H1 (cell line): ENCODE data around the gene SLC35D2.
"Not testable (repeated sequence)": the region's sequence is repeated elsewhere in the genome, so short reads cannot be mapped to it uniquely, and the experiment has no call there.

ENCODE experiments used
- CHD2 ChIP-seq: IDR thresholded peaks from 2 replicates; pipeline ENCODE4 v1.6.1; 2012; ENCODE audit warnings: low read length, improper control_type of control experiment
- EGR1 ChIP-seq: IDR thresholded peaks from 2 replicates; pipeline ENCODE4 v1.6.1; 2011; ENCODE audit warnings: low read depth, low read length, borderline replicate concordance
- EZH2 ChIP-seq: fragments of 200-600 bp; sonication (generic); IDR thresholded peaks from 2 replicates; pipeline ENCODE4 v1.7.1; 2012; ENCODE audit warnings: low read depth, mild to moderate bottlenecking, moderate library complexity, low read length, inconsistent platforms; ENCODE audit not compliant: severe bottlenecking
- GTF2F1 ChIP-seq: IDR thresholded peaks from 2 replicates; pipeline ENCODE4 v1.6.1; 2012; ENCODE audit warnings: low read depth, low read length, improper control_type of control experiment, borderline replicate concordance
- HDAC2 ChIP-seq, 2 experiments: fragments of 300-600 bp in 1 of 2; sonication (generic) in 1 of 2; IDR thresholded peaks; 2 replicates each; pipeline ENCODE4 v1.6.1; 2011 to 2012; ENCODE audit warnings: low read depth in 2 of 2, low read length in 2 of 2, mild to moderate bottlenecking in 2 of 2, moderate library complexity in 2 of 2, borderline replicate concordance in 1 of 2, inconsistent platforms in 1 of 2
- POLR2A ChIP-seq, 2 experiments: IDR thresholded peaks; 1 replicate in 1 of 2; 2 replicates in 1 of 2; pipeline ENCODE4 v1.6.1; 2011; ENCODE audit warnings: low read depth in 2 of 2, low read length in 2 of 2, mild to moderate bottlenecking in 2 of 2; ENCODE audit errors: control extremely low read depth in 1 of 2
- POLR2AphosphoS5 ChIP-seq: IDR thresholded peaks from 2 replicates; pipeline ENCODE4 v1.6.1; 2011; ENCODE audit warnings: low read depth, low read length
- USF2 ChIP-seq: IDR thresholded peaks from 2 replicates; pipeline ENCODE4 v1.6.1; 2011; ENCODE audit warnings: low read length, improper control_type of control experiment
- TF ChIP-seq, protein P1 (sequence below), 3 experiments: IDR thresholded peaks; 1 replicate in 2 of 3; 2 replicates in 1 of 3; pipeline versions ENCODE4 v1.5.1 to v1.6.1; 2011; ENCODE audit warnings: low read length in 3 of 3, mild to moderate bottlenecking in 3 of 3, inconsistent platforms in 2 of 3, low read depth in 1 of 3, moderate library complexity in 1 of 3; ENCODE audit not compliant: insufficient read depth in 1 of 3; ENCODE audit errors: control extremely low read depth in 1 of 3

DNA sequence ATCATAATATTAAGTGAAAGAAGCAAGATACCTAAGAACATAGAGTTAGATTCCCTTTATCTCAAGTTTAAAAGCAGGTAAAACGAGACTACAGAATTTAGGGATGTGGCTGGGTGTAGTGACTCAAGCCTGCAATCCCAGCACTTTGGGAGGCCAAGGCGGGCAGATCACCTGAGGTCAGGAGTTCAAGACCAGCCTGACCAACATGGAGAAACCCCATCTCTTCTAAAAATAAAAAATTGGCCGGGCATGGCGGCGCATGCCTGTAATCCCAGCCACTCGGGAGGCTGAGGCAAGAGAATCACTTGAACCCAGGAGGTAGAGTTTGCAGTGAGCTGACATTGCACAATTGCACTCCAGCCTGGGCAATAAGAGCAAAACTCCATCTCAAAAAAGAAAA lies 21.4 kb downstream of the SLC35D2 start:
- not testable (repeated sequence) for TF ChIP-seq EZH2; GTF2F1; POLR2A (IDR thresholded peaks at IDR 0.05; ENCODE audit: control extremely low read depth in 1 of 2, low read depth in 2 of 2, low read length in 2 of 2); POLR2AphosphoS5; EGR1; USF2; CHD2; HDAC2 (IDR thresholded peaks at IDR 0.05; ENCODE audit: borderline replicate concordance in 1 of 2, low read depth in 2 of 2, low read length in 2 of 2)
- TF ChIP-seq, protein P1, sequence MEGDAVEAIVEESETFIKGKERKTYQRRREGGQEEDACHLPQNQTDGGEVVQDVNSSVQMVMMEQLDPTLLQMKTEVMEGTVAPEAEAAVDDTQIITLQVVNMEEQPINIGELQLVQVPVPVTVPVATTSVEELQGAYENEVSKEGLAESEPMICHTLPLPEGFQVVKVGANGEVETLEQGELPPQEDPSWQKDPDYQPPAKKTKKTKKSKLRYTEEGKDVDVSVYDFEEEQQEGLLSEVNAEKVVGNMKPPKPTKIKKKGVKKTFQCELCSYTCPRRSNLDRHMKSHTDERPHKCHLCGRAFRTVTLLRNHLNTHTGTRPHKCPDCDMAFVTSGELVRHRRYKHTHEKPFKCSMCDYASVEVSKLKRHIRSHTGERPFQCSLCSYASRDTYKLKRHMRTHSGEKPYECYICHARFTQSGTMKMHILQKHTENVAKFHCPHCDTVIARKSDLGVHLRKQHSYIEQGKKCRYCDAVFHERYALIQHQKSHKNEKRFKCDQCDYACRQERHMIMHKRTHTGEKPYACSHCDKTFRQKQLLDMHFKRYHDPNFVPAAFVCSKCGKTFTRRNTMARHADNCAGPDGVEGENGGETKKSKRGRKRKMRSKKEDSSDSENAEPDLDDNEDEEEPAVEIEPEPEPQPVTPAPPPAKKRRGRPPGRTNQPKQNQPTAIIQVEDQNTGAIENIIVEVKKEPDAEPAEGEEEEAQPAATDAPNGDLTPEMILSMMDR (IDR thresholded peaks at IDR 0.05; ENCODE audit: control extremely low read depth in 1 of 3, insufficient read depth in 1 of 3, low read depth in 1 of 3, low read length in 3 of 3): not testable (repeated sequence)
